Astrocyte of the spinal cord (primary cell): ENCODE data around the gene ZEB1.
"Not testable (repeated sequence)": the region's sequence is repeated elsewhere in the genome, so short reads cannot be mapped to it uniquely, and the experiment has no call there.

Source experiments
- DNase-seq: peaks from one replicate; pipeline ENCODE4 v3.0.0; 2011; ENCODE audit warnings: low read depth, low spot score
- H3K4me3 ChIP-seq: 2 replicates; pipeline ENCODE4 v1.5.1; 2011; ENCODE audit warnings: low read depth, mild to moderate bottlenecking, low read length, moderate library complexity
- CTCF ChIP-seq: IDR thresholded peaks from 2 replicates; pipeline ENCODE4 v1.5.1; 2012; ENCODE audit warnings: low read depth, mild to moderate bottlenecking, low read length, inconsistent platforms
- in situ Hi-C: cut with HindIII; loops from 2 replicates; pipeline ENCODE4 v1.10.0; 2017; ENCODE audit warnings: low sequenced_read_pairs

ZEB1 gene

GRCh38 chr10:31426401-31426800, 107.4 kb downstream of the ZEB1 start:
- DNase-seq: peak; percentile 89
- in situ Hi-C loops: no loop called here
- H3K4me3 ChIP-seq: no peak overlapping the region
- no peak for TF ChIP-seq CTCF

- in situ Hi-C loops: not testable (repeated sequence)
Observed at GRCh38 chr10:31427334-31427733, 108.3 kb downstream of the ZEB1 start.

GRCh38 chr10:31428499-31428898, 109.5 kb downstream of the ZEB1 start:
- H3K4me3 ChIP-seq, in situ Hi-C loops, DNase-seq: not testable (repeated sequence)

More at GRCh38 chr10:31427334-31427733, 108.3 kb downstream of the ZEB1 start:
- DNase-seq: peak; percentile 43
- not testable (repeated sequence) for H3K4me3 ChIP-seq

- in situ Hi-C loops: no loop called here
- no peak for TF ChIP-seq CTCF
- no peak for DNase-seq
- no peak overlapping the region for H3K4me3 ChIP-seq
Observed at GRCh38 chr10:31431021-31431420, 112.0 kb downstream of the ZEB1 start.

- H3K4me3 ChIP-seq: no peak overlapping the region
- no peak for DNase-seq
- in situ Hi-C loops: no loop called here
- TF ChIP-seq CTCF: no peak
Observed at GRCh38 chr10:31437959-31438358, 118.9 kb downstream of the ZEB1 start.

GRCh38 chr10:31451766-31452165, 132.8 kb downstream of the ZEB1 start:
- DNase-seq: no peak
- H3K4me3 ChIP-seq: no peak overlapping the region
- TF ChIP-seq CTCF: no peak
- in situ Hi-C loops: no loop called here

GRCh38 chr10:31456468-31456867, 137.5 kb downstream of the ZEB1 start:
- no peak overlapping the region for H3K4me3 ChIP-seq
- no peak for TF ChIP-seq CTCF
- in situ Hi-C loops: no loop called here
- no peak for DNase-seq

GRCh38 chr10:31457858-31458257, 138.8 kb downstream of the ZEB1 start:
- no peak overlapping the region for H3K4me3 ChIP-seq
- DNase-seq: no peak
- TF ChIP-seq CTCF: no peak
- in situ Hi-C loops: no loop called here
